Measurements from ENCODE around the gene FAM81A.
"Not testable (repeated sequence)": the region's sequence is repeated elsewhere in the genome, so short reads cannot be mapped to it uniquely, and the experiment has no call there.

The FAM81A gene

DNA sequence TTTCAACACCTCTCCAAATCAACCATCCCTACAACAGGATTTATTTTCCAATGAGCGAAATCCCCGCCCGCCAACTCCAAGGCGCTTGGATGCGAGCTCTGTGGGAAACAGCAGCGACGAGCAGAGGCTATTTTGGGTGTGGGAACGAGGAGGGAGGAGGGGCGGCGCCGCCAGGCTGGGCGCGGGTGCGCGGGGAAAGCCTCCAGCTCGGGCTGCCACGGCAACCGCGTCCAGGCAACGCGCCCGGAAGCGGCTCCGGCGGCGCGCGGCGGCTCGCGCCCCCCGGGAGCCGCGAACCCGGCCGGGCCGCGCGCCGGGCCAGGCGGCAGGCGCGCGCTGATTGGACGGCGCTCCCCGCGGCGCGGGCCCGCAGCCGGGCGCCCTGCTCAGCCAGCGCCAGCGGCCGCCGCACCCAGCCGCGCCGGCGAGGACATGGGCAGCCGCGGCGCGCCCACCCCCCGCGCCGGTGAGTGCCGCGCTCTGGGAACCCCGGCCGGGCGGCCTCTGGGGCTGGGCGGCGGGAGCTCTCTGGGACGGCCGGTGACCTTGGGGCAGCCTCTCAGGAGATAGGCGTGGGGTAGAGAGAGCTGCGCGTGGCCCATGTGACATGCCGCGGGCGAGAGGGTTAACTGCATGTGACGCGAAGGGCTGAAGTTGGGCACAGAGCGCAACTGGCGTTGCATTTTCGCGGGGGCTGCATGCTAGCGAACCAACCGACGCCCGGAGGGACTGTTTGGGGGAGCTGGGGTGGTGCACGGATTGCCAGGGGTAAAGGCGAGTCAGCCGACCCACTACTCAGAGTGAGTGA is at the start of gene FAM81A:
FAM81A (plus strand) TSS at position 370 of the 808 bp plus-strand sequence. CDS start 20,441 bp downstream, outside the sequence.
- peak; percentile 13 for DNase-seq

DNA sequence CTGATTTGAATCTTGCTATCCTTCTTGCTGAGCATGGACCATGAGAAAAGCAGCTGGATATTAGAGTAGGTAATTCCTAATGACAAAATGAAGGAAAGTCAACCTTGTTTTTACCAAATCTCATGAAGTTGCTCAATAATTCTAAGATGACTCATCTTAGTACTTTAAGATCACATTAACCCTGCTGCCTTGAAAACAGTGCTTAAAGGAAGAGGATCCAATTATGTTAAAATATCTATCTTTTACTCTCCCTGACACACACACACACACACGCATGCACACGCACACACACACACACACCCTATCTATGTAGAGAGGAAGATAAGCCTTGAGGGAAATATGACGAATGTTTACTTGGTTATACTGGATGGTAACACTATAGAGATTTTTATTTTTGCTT is 49.3 kb upstream of the FAM81A start:
- no peak for DNase-seq

DNA sequence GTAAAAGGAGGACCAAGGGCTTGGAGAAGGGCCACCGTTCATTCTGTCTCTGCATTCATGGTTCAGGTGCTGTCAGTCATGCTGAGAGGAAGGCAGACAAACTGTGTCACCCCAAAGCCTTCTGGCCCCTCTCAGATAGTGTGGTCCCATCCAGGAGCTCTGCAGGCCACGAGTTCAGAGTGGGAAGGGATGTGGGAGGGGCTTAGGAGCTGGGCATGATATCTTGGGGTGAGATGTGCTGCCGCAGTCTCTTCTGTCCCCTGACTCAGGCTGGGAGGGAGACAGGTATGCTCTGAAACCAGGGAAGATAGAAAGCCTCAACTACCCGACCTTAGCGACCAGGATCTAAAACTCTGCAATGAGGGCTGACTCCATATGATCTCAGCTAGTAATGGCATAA is 45.7 kb upstream of the FAM81A start:
- no peak for DNase-seq

DNA sequence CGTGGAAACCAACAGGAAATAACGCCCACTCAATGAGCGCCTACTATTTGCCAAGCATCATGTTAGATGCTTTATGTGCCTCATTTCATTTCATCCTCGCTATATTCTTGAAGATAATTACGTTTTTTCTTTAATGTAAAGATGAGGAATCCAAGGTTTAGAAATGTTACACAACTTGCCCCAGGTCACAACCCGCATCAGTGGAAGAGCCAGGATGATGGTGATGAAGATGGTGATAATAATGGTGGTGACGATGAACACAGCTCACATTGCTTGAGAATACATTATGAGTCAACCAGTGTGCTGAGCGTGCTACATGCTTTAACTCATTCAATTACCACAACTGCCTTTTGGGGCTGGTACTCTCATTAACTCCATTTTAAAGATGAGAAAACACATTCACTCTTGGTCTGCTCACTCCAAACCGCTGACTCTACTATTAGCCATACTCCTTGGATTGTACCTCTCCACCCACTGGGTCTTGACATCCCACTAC is 43.8 kb upstream of the FAM81A start:
- no peak for DNase-seq

DNA sequence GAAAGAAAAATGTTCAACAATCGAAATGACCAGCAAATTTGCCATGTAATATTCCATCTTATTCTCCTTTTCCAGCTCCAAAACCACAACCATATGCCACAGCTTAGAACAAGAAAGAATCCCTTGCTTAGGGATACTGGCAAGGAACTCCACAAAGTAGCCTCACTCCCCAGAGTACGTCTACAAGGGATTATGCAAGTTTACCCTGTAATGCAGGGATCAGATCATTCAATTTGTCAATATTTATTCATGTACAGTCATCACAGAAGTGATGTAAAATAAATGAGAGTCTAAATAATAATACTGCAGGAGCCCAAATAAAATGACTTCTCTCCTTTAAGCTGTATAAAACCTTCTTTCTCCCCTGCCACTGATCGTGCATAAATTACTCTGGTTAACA is 41.8 kb upstream of the FAM81A start:
- DNase-seq: no peak

DNA sequence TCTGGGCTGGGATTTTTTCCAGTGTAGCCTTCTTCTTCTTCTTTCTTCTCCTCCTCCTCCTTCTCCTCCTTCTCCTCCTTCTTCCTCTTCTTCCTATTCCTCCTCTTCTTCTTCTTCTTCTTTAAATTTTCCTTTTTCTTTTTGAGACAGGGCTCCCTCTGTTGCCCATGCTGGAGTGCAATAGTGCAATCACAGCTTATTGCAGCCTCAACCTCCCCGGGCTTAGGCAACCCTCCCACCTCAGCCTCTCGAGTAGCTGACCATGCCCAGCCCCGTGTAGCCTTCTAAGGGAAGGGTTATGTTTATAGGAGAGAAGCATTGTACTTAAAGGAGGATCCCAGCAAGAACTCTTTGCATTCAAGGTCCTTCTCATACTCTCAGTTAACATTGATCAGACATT is 41.3 kb upstream of the FAM81A start:
- no peak for DNase-seq

DNA sequence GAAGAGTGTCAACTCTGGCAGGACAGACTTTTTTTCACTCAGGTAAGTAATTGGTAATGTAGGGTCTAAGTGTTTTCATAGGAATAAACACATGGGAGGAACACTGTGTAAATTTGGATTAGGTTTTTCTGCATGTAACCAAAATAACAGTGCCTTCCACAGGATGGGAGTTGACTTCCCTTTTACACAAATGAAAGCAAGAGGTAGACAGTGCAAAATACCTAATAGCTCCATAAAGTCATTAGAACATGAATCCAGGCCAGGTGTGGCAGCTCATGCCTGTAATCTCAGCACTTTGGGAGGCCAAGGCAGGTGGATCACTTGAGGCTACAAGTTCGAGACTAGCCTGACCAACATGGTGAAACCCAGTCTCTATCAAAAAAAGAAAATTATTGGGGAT is 39.8 kb upstream of the FAM81A start:
- DNase-seq: no peak

DNA sequence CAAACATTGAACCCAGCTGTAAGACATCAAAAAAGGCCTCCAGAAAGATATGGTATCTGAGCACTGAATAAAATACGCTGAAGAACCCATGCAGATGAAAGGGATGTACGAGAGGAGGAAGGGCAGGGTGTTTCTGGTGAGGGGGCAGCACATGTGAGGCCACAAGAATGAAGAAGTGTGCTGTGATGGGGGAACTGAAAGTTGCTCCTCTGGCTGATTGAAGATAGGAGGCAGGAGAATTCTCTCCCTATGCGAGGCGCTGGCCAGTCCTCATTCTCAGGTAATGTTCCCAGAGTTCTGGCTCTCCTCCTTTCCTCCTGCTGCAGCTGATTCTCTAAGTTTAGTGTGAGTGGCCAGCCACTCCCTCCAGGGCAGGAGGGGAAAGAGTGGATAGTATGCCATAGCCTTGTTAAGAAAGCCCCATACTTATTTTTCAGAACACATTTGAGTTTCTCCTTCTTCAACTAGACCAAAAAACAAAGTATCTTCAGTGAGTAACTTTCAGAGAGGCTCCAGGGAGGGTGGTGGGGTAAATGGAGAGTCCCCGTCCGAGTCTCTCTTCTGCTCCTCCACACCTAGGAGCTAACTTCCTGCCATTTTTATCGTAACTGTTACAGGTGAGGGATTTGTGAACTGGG is 38.4 kb upstream of the FAM81A start:
- DNase-seq: no peak

DNA sequence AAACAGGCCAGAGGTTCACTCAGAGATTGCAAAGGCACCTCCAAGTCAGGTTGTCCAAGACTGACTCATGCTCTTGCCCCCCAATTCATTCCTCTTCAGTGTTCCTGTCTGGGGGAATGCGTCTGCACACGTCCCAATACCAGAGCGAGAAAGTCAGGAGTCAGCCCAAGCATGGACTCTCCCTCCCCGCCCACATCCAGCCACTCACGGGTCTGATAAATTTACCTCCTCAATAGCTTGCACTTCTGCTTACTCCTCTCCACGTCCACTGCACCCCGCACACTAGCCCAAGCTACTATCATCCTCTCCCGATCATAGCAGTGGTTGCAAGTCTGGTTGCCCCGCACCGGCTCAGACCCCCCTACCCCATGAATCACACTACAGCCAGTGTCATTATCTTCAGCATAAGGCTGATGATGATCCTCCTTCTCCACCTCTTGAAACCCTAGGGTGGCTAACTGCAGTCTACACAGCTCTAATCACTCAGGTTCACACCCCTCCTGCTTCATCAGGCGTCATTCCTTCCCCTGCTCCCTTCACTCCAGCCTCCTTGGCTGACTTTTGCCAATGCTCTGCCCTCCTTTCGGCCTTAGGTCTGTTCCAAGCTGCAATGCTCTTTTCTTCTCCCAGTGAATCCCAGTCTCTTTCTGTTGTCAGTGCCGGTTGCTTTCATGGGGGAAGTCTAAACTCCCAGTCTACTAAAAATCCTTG is 37.7 kb upstream of the FAM81A start:
- DNase-seq: no peak

DNA sequence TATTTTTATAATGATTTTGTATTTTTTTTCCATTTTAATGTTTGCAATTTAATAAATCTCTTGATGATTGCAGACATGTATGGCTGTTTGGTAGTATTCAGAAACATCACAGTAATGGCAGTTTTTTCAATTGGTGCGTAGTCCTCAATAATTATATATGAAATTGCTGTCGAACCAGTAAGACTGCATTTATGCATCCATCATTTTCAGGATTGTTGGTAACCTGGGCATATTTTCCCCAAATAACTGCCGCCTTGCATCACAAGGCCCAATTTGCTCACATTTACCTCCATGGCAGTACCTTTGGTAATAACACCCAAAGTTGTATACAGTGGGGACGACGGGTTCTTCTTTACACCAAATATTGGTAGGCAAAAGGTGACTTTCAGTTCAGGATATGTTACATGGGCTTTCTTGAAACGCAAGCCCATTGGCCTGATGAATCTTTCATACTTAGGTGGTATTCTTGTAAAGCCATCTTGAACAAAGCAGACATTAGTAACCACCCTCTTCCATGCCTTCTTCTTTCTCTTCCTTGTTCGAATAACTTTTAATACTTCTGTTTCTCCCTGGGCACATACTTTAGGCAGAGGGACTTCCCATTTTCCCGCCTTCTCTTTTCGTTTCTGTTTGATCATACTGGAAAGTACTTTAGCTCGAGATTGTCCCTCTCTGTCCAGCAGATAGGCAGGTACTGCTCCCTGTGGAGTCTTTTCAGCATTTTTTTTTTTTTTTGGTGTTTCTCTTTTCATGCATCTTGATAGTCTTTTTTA is 36.7 kb upstream of the FAM81A start:
- not testable (repeated sequence) for DNase-seq

DNA sequence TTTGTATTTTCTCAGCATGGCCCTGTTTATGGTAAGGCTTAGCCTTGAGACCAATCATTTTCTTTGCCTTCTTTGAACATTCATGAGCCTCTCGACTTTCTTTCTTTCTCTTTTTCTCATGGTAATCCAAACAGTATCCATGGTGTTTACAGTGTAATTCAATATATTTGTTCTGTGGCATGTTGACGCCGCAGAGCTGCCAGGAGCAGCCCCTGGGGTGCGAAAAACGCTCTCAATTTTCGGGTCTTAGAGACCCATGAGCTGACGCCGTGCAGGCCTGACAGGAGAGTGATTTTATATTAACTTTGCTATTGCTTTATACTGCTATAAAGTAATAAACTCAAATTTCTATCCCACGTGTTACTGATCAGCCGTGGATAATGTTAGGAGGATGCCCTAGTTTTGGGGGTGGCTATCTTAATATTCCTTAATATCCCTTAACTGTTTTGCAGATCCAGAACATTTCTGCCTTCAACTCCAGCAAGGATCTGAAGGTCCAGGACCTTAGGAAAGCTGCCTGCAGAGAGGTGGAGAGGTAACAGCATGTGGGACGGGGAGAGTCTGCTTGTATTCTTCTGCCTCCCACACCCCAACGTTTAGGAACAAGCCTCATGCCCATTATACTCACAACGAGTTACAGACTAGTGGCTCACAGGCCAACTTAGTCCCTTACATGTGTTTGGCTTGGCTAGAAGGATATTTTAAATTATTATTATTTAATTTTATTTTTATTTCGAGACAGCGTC is 36.0 kb upstream of the FAM81A start:
- no peak for DNase-seq

DNA sequence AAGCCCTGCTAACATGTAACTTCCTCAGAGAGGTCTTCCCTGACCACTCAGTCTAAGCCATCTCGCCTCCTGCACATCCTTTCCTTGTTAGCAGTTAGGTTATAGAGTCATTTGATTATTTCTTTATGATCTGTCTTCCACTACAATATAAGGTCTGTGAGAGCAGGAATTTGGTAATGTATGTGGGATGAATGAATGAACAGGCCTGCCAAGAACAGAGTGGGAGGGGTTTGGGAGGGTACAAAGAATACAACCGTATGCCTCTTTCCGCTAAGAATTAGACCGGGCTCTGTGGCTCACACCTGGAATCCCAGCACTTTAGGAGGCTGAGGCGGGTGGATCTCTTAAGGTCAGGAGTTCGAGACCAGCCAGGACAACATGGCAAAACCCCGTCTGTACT is 32.9 kb upstream of the FAM81A start:
- DNase-seq: no peak

DNA sequence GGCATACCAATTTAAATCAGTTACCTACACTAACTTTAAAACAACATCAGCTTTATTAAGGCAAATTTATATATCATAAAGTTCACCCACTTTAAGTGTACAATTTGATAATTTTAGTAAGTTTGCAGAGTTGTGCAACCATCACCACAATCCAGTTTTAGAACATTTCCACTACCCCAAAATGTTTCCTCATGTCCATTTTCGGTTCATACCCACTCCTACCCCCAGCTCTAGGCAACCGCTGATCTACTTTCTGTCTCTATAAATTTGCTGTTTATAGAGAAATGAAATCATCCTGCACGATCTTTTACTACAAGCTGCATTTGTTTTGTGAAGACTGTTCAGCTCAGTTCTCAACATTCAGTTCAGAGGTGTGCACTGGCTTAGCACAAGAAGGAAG is 31.5 kb upstream of the FAM81A start:
- no peak for DNase-seq

DNA sequence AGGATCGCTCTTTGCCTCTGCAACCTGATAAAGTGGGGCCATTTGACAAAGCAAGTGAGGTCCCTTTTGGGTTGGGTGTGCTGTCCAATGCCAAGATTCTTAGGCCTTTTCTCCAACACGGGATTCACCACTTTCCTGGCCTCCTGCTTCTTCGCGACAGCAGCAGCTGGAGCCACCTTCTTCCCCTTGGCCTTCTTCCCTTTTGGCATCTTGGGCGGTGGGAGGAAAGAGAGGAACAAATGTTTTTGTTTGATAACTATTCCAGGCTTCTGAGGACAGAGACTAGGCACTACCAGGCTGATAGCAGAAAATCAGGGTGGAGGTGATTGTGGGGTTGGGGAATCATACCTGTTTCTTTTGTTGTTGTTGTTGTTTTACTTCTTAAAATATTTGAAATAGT is 30.0 kb upstream of the FAM81A start:
- DNase-seq: no peak

DNA sequence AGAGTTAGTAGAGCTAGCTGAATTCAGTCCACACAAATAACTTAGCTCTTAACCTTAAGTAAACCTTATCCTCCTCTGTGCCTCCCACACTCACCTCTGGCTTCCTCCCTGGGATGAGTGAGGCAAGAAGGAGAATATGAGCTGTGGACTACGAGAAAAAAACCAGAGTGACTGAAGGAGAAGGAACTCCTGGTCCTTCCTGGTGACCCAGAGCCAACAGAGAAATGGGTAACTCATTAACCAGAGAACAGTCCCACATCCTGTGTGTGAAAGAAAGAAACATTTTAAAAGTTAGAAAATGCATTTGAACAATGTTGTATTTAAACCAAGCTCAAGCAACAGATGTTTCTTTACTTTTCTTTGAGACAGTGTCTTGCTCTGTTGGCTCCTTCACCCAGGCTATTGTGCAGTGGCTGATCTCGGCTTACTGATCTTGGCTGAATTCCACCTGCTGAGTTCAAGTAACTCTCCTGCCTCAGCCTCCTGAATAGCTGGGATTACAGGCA is 27.5 kb upstream of the FAM81A start:
- DNase-seq: no peak

DNA sequence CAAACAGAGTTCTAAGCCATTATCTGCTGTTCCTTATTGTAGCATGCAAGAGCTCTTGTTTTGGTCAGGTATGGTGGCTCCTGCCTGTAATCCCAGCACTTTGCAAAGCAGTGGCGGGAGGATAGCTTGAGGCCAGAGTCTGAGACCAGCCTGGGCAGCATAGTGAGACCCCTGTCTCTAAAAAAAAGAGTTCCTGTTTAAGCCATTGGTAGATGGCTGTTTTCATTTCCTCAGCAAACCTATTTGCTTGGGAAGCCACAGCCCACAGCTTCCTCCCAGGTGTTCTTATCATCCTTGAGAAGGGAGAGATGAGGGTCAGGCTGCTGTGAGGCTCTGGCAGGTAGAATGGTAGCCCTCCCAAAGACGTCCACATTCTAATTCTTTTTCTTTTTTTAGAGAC is 24.4 kb upstream of the FAM81A start:
- DNase-seq: no peak

DNA sequence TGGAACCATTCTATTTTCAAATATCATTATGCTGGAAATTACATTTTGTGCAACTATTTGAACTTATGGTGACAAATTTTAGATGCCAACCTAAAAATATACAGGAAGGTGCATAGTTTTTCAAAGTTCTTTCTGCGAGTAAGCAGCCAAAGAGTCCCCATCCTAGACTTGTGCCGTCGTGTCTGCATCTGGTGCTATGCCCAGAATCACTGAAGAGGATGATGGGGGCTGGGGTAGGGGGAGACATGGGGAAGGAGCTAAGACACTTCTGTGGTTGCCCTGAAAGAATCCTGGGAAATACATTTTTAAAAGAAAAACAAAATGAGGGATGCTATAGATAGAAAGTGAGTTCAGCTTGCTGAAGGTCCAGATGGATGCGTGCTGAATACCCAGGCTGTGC is 21.2 kb upstream of the FAM81A start:
- DNase-seq: no peak

DNA sequence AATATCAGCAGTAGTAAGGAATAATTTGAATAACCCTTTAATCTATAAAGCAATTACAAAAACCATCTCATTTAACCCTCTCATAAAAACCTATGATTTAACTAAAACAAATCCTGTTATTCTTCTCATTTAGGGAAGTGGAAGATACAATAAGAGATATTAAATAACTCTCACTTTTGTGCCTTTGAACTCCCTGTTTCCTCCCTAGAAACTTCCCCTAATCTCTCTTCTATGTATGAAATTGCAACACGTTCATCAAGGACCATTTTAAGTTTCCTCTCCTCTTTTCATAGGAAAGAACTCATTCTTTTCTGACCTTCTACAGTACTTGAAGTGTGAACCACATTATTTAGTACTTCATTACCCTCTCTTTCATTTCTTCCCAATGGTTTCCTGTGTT is 18.8 kb upstream of the FAM81A start:
- no peak for DNase-seq

DNA sequence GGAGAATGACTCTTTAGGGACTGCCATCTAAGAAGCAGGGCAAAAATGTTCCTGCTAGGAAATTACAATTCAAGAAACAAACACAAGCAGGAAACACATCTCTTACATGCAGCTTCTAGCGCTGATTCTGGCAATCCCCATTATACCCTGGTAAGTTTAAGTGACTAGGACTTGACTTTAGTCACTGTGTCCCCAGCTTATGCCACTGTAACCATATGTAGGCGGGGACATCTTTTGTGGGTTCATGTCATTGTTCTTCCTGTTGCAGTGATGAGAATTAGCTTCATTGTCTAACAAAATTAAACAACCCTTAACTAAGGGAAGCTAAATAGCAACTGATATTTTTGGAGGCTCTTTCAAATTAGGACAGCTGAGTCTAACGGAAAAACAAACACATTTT is 17.9 kb upstream of the FAM81A start:
- no peak for DNase-seq

DNA sequence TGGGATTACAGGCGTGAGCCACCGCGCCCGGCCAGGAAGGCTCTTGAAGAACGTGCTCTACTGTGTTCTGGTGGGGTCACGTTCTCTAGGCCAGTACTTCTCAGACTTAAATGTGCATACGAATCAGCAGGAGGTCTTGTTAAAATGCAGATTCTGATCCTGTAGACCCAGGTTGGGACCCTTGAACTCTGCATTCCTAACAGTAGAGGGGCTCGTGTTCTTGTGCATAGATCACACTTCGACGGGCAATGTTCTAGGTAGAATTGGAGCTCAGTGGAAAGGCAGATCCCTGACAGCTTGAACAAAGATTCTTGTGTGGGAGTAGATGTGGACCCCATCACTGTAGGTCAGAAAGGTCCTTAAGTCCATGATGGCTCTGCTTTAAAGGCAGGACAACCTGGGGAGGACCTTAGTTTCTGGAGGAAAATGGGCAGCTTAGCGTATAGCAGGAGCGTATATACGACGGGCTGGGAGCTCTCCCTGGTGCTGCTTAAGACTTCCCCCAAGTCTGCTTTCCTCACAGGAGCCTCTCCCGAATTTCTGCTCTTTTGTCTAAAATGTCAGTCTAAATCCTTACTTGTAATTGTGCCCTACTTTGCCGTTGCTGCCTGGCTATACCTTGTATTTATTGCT is 16.9 kb upstream of the FAM81A start:
- no peak for DNase-seq

DNA sequence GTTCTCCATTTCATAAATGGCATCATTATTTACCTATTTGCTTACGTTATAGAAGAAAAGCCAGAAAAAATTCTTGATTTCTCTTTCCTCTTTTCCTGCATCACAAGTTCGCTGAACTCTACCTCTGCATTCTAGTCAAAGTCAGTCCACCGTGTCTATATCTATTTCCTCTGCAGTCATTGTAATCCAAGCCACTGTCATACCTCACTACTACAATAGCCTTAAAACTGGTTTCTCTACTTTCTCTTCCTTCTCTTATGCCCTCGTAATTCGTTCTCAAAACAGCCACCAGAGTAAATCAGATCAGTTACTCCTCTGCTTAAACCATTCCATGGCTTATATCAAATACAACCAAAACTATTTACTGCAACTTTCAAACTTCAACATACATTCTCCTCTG is 13.4 kb upstream of the FAM81A start:
- no peak for DNase-seq

DNA sequence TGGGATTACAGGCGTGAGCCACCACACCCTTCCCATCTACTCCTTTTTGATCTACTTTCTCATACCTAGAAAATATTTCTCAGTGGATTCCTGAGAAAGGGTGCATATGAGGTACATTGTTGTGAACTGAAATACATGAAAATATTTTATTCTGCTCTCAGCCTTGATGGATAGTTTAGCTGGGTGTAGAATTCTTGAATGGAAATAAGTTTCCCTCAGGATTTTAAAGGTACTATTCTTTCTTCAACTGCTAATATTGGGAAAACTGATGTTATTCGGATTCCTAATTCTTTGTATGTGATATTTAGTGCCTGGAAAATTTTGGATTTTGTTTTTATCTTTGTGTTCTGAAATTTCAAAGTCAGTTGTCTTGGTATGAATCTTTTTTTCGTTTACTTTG is 9.1 kb upstream of the FAM81A start:
- not testable (repeated sequence) for DNase-seq
